ENCODE results near the gene TUBGCP6.

- TF ChIP-seq CTCF (IDR thresholded peaks at IDR 0.05) = no peak
- TF ChIP-seq EP300 (IDR thresholded peaks at IDR 0.05; ENCODE audit: low read depth) = no peak
- TF ChIP-seq POLR2A (IDR thresholded peaks at IDR 0.05) = no peak
- TF ChIP-seq POLR2AphosphoS5 (IDR thresholded peaks at IDR 0.05) = no peak
Observed at GRCh38 chr22:50221410-50222300, 23.2 kb downstream of the TUBGCP6 start.

Data from transverse colon (tissue), 4 donors.